Neural progenitor cell (in vitro differentiated cells): ENCODE data around the gene TRAF3. TPM values are rescaled to one million over a fixed set of nuclear protein-coding genes. Genes with fewer than 3 reads are reported as not detected.

ENCODE experiments used
- DNase-seq: peaks from one replicate; pipeline ENCODE4 v3.0.0-alpha.2; 2016; ENCODE audit warnings: low spot score
- H2AFZ ChIP-seq: fragments of 200-600 bp; sonication (generic); replicated peaks from 2 replicates; pipeline ENCODE4 v1.6.1; 2016; ENCODE audit warnings: antibody characterized with exemption
- H3F3A ChIP-seq: fragments of 200-600 bp; sonication (generic); 2 replicates; pipeline ENCODE4 v1.6.1; 2016; ENCODE audit warnings: antibody characterized with exemption, low read depth
- H3K27ac ChIP-seq: fragments of 200-600 bp; sonication (generic); 2 replicates; pipeline ENCODE4 v1.5.1; 2016; ENCODE audit warnings: mild to moderate bottlenecking
- H3K27me3 ChIP-seq: fragments of 200-600 bp; sonication (generic); 2 replicates; pipeline ENCODE4 v1.6.1; 2016; ENCODE audit warnings: mild to moderate bottlenecking, moderate library complexity
- H3K36me3 ChIP-seq: fragments of 200-600 bp; sonication (generic); 2 replicates; pipeline ENCODE4 v1.5.1; 2016
- H3K4me1 ChIP-seq: fragments of 200-600 bp; sonication (generic); 2 replicates; pipeline ENCODE4 v1.6.1; 2016; ENCODE audit warnings: mixed run types
- H3K4me2 ChIP-seq: fragments of 200-600 bp; sonication (generic); 2 replicates; pipeline ENCODE4 v1.6.1; 2016
- H3K4me3 ChIP-seq: fragments of 200-600 bp; sonication (generic); 2 replicates; pipeline ENCODE4 v1.5.1; 2016
- H3K79me2 ChIP-seq: fragments of 200-600 bp; sonication (generic); 2 replicates; pipeline ENCODE4 v1.6.1; 2016; ENCODE audit warnings: low read depth
- H3K9ac ChIP-seq: fragments of 200-600 bp; sonication (generic); 2 replicates; pipeline ENCODE4 v1.6.1; 2016
- H3K9me3 ChIP-seq: fragments of 200-600 bp; sonication (generic); 2 replicates; pipeline ENCODE4 v1.5.1; 2016; ENCODE audit warnings: low read depth
- H4K20me1 ChIP-seq: fragments of 200-600 bp; sonication (generic); 2 replicates; pipeline ENCODE4 v1.6.1; 2016; ENCODE audit warnings: low read depth
- H3K27ac Mint-ChIP-seq: 3 replicates; pipeline ENCODE4 v1.8.0; 2021; ENCODE audit warnings: mixed read lengths
- H3K27me3 Mint-ChIP-seq: 2 replicates; pipeline ENCODE4 v1.8.0; 2022; ENCODE audit warnings: low read depth, mild to moderate bottlenecking, inconsistent platforms, moderate library complexity, mixed read lengths; ENCODE audit not compliant: insufficient read depth
- H3K36me3 Mint-ChIP-seq: 3 replicates; pipeline ENCODE4 v1.8.0; 2021; ENCODE audit warnings: mixed read lengths
- H3K4me1 Mint-ChIP-seq: 3 replicates; pipeline ENCODE4 v1.8.0; 2021; ENCODE audit warnings: mixed read lengths
- H3K4me3 Mint-ChIP-seq: 3 replicates; pipeline ENCODE4 v1.8.0; 2021; ENCODE audit warnings: mild to moderate bottlenecking, moderate library complexity, mixed read lengths
- H3K9me3 Mint-ChIP-seq: 3 replicates; pipeline ENCODE4 v1.8.0; 2020; ENCODE audit warnings: mixed read lengths
- EZH2 ChIP-seq: fragments of 200-600 bp; sonication (generic); IDR thresholded peaks from 2 replicates; pipeline ENCODE4 v1.6.1; 2017; ENCODE audit warnings: antibody characterized with exemption, mild to moderate bottlenecking, moderate library complexity
- EZH2phosphoT487 ChIP-seq: fragments of 200-600 bp; sonication (generic); IDR thresholded peaks from 2 replicates; pipeline ENCODE4 v1.6.1; 2017; ENCODE audit warnings: antibody characterized with exemption
- total RNA-seq: library from RNA; depleted of rRNA; stranded (reverse); fragments of >200 nt; gene quantifications from 2 replicates; pipeline ENCODE4 v1.2.3, GENCODE V29; 2015; ENCODE audit warnings: low replicate concordance
- TF ChIP-seq, protein P1 (sequence below): fragments of 200-600 bp; sonication (generic); IDR thresholded peaks from 2 replicates; pipeline ENCODE4 v1.5.1; 2017; ENCODE audit warnings: antibody characterized with exemption, mild to moderate bottlenecking

TRAF3 gene
- total RNA-seq, 1 donor from 2014 or later = 18.1 TPM

DNA sequence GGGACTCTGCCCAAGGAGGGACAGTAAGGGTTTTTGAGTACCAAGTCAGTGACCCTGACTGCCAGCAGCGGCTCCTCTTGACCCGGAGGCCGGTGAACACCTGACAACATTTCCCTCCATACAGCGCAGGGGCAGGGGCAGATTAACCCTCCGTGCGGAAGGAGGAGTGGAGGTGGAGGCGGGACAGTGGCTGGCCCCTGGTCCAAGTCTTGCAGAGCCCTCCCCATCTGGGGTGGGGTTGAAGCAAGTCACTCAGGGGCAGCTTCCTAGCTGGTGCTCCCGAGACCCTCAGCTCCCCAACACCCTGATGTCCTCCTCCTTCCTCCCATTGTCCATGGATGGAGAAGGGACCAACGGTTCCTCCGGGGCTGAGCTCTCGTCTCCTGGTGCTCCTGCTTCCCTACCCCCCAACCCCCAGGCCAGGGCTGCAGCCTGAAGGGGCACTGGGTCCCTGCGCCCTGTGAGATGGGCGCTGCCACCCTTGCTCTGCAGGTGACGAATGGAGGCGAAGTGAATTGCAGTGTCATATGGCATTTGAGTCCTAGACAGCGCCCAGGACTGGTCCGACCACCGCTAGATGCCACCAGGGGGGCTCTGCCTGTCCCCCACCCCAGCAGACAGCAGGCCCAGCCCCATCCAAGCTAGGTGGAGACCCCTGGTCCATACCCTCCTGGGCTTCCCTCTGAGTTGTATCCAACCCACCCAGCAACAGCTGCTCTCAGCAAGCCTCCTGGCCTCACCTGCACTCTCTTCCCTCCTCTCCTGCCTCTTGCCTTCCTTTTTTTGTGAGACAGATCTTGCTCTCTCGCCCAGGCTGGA, 138.3 kb downstream of the TRAF3 start:
- H3K4me1 Mint-ChIP-seq = peaks cover 6% of the 10 kb centered on the region
- Histone ChIP-seq H3K36me3 (no peaks in the 10 kb centered on the region), H4K20me1 (no peaks in the 10 kb centered on the region), H3K4me1 (no peaks in the 10 kb centered on the region), H3K27me3 (peaks cover 3% of the 10 kb centered on the region), H3K9me3 (no peaks in the 10 kb centered on the region), H3K27ac (no peak overlapping the region), H3F3A (no peaks in the 10 kb centered on the region), H3K4me2 (no peak overlapping the region), H3K79me2 (no peaks in the 10 kb centered on the region), H3K9ac (no peak overlapping the region), H2AFZ (no peak overlapping the region), H3K4me3 (no peak overlapping the region)
- no peak overlapping the region for H3K4me3 Mint-ChIP-seq
- no peaks in the 10 kb centered on the region for H3K9me3 Mint-ChIP-seq
- H3K27ac Mint-ChIP-seq = no peak overlapping the region
- DNase-seq = no peak
- peaks cover 6% of the 10 kb centered on the region for H3K27me3 Mint-ChIP-seq
- no peak for TF ChIP-seq EZH2
- no peak for TF ChIP-seq EZH2phosphoT487
- TF ChIP-seq, protein P1, sequence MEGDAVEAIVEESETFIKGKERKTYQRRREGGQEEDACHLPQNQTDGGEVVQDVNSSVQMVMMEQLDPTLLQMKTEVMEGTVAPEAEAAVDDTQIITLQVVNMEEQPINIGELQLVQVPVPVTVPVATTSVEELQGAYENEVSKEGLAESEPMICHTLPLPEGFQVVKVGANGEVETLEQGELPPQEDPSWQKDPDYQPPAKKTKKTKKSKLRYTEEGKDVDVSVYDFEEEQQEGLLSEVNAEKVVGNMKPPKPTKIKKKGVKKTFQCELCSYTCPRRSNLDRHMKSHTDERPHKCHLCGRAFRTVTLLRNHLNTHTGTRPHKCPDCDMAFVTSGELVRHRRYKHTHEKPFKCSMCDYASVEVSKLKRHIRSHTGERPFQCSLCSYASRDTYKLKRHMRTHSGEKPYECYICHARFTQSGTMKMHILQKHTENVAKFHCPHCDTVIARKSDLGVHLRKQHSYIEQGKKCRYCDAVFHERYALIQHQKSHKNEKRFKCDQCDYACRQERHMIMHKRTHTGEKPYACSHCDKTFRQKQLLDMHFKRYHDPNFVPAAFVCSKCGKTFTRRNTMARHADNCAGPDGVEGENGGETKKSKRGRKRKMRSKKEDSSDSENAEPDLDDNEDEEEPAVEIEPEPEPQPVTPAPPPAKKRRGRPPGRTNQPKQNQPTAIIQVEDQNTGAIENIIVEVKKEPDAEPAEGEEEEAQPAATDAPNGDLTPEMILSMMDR = no peak
- no peaks in the 10 kb centered on the region for H3K36me3 Mint-ChIP-seq

DNA sequence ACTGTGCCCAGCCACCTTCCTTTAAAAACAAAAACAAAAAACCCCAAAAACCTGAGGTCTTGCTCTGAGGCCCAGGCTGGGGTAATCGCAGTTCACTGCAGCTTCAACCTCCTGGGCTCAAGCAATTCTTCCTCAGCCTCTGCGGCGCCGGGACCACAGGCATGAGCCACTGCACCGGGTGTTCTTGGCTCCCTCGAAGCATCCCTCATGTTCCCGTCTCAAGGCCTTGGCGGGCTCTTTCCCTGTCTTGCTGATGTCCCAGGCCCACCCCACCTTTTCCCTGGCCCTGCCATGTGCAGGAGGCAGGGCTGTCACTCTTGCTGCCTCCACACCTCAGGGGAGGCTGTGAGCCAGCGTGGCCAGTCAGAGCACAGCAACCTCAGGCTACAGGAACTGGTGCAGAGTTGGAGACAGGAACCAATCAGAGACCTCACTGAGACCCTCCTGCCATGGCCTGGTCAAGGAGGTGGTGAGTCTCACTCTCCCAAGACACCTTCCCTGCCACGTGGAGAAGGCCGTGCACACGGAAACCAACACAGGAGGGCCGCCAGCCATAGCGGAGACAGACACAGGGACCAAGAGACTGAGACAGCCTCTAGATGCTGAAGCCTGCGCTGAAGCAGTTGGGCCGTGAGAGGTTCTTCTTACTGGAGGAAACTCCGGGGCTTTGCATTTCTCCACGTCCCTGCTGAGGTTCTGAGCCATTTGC, 139.3 kb downstream of the TRAF3 start:
- Histone ChIP-seq H3K4me1 (no peaks in the 10 kb centered on the region), H3K79me2 (no peaks in the 10 kb centered on the region), H3K9me3 (no peaks in the 10 kb centered on the region), H3K27ac (no peak overlapping the region), H2AFZ (no peak overlapping the region), H3K9ac (no peak overlapping the region), H3K4me2 (no peak overlapping the region), H4K20me1 (no peaks in the 10 kb centered on the region), H3K4me3 (no peak overlapping the region), H3K27me3 (peaks cover 13% of the 10 kb centered on the region), H3F3A (no peaks in the 10 kb centered on the region), H3K36me3 (no peaks in the 10 kb centered on the region)
- H3K36me3 Mint-ChIP-seq = no peaks in the 10 kb centered on the region
- no peak overlapping the region for H3K27ac Mint-ChIP-seq
- no peak for DNase-seq
- TF ChIP-seq EZH2phosphoT487 (no peak), EZH2 (no peak)
- TF ChIP-seq, protein P1 = no peak
- no peak overlapping the region for H3K4me3 Mint-ChIP-seq
- peaks cover 3% of the 10 kb centered on the region for H3K27me3 Mint-ChIP-seq
- H3K4me1 Mint-ChIP-seq = no peaks in the 10 kb centered on the region
- H3K9me3 Mint-ChIP-seq = no peaks in the 10 kb centered on the region

DNA sequence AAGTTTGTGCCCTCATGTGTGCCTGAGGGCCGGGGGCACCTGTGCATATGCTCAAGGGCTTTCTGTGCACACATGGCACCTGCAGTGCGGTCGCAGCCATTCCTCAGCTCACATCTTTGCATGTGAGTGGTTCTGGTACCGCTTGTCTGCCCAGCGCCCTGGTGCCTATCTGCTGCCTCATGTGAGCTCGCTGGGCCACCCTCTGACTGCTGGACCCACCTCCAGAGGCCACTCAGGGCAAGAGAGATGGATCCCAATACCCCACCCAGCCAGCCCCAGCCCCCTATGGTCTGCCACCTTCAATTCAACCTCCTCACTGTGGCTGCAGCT, 139.8 kb downstream of the TRAF3 start:
- Histone ChIP-seq H3K36me3 (no peaks in the 10 kb centered on the region), H3K9ac (no peak overlapping the region), H4K20me1 (no peaks in the 10 kb centered on the region), H3K27me3 (peaks cover 18% of the 10 kb centered on the region), H3F3A (no peaks in the 10 kb centered on the region), H3K27ac (no peak overlapping the region), H3K4me2 (no peak overlapping the region), H3K4me3 (no peak overlapping the region), H2AFZ (no peak overlapping the region), H3K4me1 (no peaks in the 10 kb centered on the region), H3K79me2 (no peaks in the 10 kb centered on the region), H3K9me3 (no peaks in the 10 kb centered on the region)
- no peak overlapping the region for H3K4me3 Mint-ChIP-seq
- peaks cover 3% of the 10 kb centered on the region for H3K27me3 Mint-ChIP-seq
- H3K36me3 Mint-ChIP-seq = no peaks in the 10 kb centered on the region
- no peak for DNase-seq
- TF ChIP-seq, protein P1 = no peak
- no peak for TF ChIP-seq EZH2
- H3K9me3 Mint-ChIP-seq = no peaks in the 10 kb centered on the region
- H3K4me1 Mint-ChIP-seq = no peaks in the 10 kb centered on the region
- no peak overlapping the region for H3K27ac Mint-ChIP-seq
